Endothelial cell of umbilical vein (primary cell): ENCODE measurements around the gene BCL10. TPM values are rescaled to one million over a fixed set of nuclear protein-coding genes. Genes with fewer than 3 reads are reported as not detected.

Source experiments
- BruUV-seq: library from RNA; stranded (reverse); fragments of 400-500 nt; replicated peaks from 2 replicates; lab custom pipeline; 2021; lab: Mats Ljungman, UMichigan
- CTCF ChIA-PET: fragments of 300-600, 350-600 bp; sonication (Branson Sonifier 250); formaldehyde crosslinking; loops from one replicate; lab custom pipeline; 2021; ENCODE audit warnings: antibody characterized with exemption, inconsistent platforms; lab: Charles Lee
- POLR2A ChIA-PET: fragments of 300-600, 350-600 bp; sonication (Branson Sonifier 250); formaldehyde crosslinking; loops from one replicate; lab custom pipeline; 2021; ENCODE audit warnings: antibody characterized with exemption, inconsistent platforms; lab: Charles Lee
- DNase-seq: peaks from one replicate; pipeline ENCODE4 v3.0.0-alpha.2; 2011; ENCODE audit warnings: low read depth, low spot score
- FAIRE-seq: peaks from 2 replicates; lab custom pipeline; 2011; peaks lifted over from hg19 to GRCh38; lab: Jason Lieb, UNC
- H2AFZ ChIP-seq: 2 replicates; pipeline ENCODE4 v1.6.0; 2012; ENCODE audit warnings: low read depth, low read length, control low read depth, inconsistent platforms
- H3K27ac ChIP-seq: 2 replicates; pipeline ENCODE4 v1.5.1; 2011; ENCODE audit warnings: low read depth, mild to moderate bottlenecking, control low read depth, low read length, moderate library complexity; ENCODE audit not compliant: insufficient read depth
- H3K27me3 ChIP-seq, 2 experiments: 2 replicates each; pipeline versions ENCODE4 v1.6.0 to v1.6.1; 2011; ENCODE audit warnings: low read length in 2 of 2, mixed read lengths in 1 of 2; ENCODE audit not compliant: control insufficient read depth in 2 of 2, insufficient read depth in 2 of 2
- H3K36me3 ChIP-seq, 2 experiments: 2 replicates in 1 of 2; 3 replicates in 1 of 2; pipeline ENCODE4 v1.5.1; 2011; ENCODE audit warnings: low read length in 2 of 2, mild to moderate bottlenecking in 1 of 2, moderate library complexity in 1 of 2; ENCODE audit not compliant: control insufficient read depth in 2 of 2, insufficient read depth in 2 of 2; ENCODE audit errors: extremely low read depth in 1 of 2
- H3K4me1 ChIP-seq: 3 replicates; pipeline ENCODE4 v1.5.1; 2011; ENCODE audit warnings: mild to moderate bottlenecking, low read length; ENCODE audit not compliant: control insufficient read depth, insufficient read depth; ENCODE audit errors: extremely low read depth
- H3K4me2 ChIP-seq: 2 replicates; pipeline ENCODE4 v1.6.1; 2011; ENCODE audit warnings: low read length, control low read depth, mixed read lengths; ENCODE audit not compliant: insufficient read depth
- H3K4me3 ChIP-seq, 3 experiments: fragments of 200-600 bp in 1 of 3; sonication (generic), shearing (Covaris generic) in 1 of 3; replicated peaks in 1 of 3; 2 replicates each; pipeline ENCODE4 v1.5.1; 2011 to 2016; ENCODE audit warnings: control low read depth in 3 of 3, low read length in 3 of 3, mild to moderate bottlenecking in 2 of 3, inconsistent platforms in 1 of 3, low read depth in 1 of 3, moderate library complexity in 1 of 3; ENCODE audit not compliant: insufficient read depth in 1 of 3
- H3K79me2 ChIP-seq: 2 replicates; pipeline ENCODE4 v1.6.0; 2012; ENCODE audit warnings: low read length, inconsistent platforms; ENCODE audit not compliant: control insufficient read depth, insufficient read depth
- H3K9ac ChIP-seq: replicated peaks from 2 replicates; pipeline ENCODE3; 2011; ENCODE audit warnings: low read length, control low read depth; ENCODE audit not compliant: insufficient read depth; ENCODE audit errors: extremely low read depth
- H3K9me1 ChIP-seq: replicated peaks from 3 replicates; pipeline ENCODE4 v1.6.0; 2011; ENCODE audit warnings: mild to moderate bottlenecking, low read length; ENCODE audit not compliant: control insufficient read depth, insufficient read depth; ENCODE audit errors: extremely low read depth
- H3K9me3 ChIP-seq: replicated peaks from 2 replicates; pipeline ENCODE4 v1.5.1; 2012; ENCODE audit warnings: low read length, inconsistent platforms; ENCODE audit not compliant: control insufficient read depth, insufficient read depth
- H4K20me1 ChIP-seq: replicated peaks from 2 replicates; pipeline ENCODE3; 2011; ENCODE audit warnings: mild to moderate bottlenecking, low read length; ENCODE audit not compliant: control insufficient read depth, insufficient read depth; ENCODE audit errors: extremely low read depth
- EZH2 ChIP-seq: IDR thresholded peaks from 2 replicates; pipeline ENCODE4 v1.6.1; 2012; ENCODE audit warnings: borderline replicate concordance, low read depth, mild to moderate bottlenecking, moderate library complexity, low read length, inconsistent platforms; ENCODE audit not compliant: severe bottlenecking
- FOS ChIP-seq: IDR thresholded peaks from 2 replicates; pipeline ENCODE4 v1.6.1; 2011; ENCODE audit warnings: mild to moderate bottlenecking, low read length, moderate library complexity, borderline replicate concordance; ENCODE audit not compliant: insufficient read depth
- GATA2 ChIP-seq: IDR thresholded peaks from 2 replicates; pipeline ENCODE4 v1.7.0; 2011; ENCODE audit warnings: low read depth, mild to moderate bottlenecking, moderate library complexity, mixed read lengths, low read length; ENCODE audit not compliant: insufficient read length, insufficient read depth
- JUN ChIP-seq: IDR thresholded peaks from 2 replicates; pipeline ENCODE4 v1.6.1; 2011; ENCODE audit warnings: borderline replicate concordance, low read depth; ENCODE audit not compliant: insufficient read length, insufficient read depth
- MYC ChIP-seq: IDR thresholded peaks from one replicate; pipeline ENCODE4 v1.6.1; 2011; ENCODE audit warnings: mild to moderate bottlenecking, low read depth, low read length
- POLR2A ChIP-seq: IDR thresholded peaks from 2 replicates; pipeline ENCODE4 v1.6.1; 2012; ENCODE audit warnings: low read depth, mild to moderate bottlenecking, control low read depth, low read length
- POLR2AphosphoS5 ChIP-seq: IDR thresholded peaks from 2 replicates; pipeline ENCODE4 v1.6.1; 2012; ENCODE audit warnings: low read depth, mild to moderate bottlenecking, control low read depth, low read length, moderate library complexity; ENCODE audit not compliant: insufficient read depth
- dilution Hi-C: fragments of 300-500 bp; cut with MboI; formaldehyde crosslinking; loops from one replicate; pipeline ENCODE4 v1.15.0; 2019; ENCODE audit warnings: low sequenced_read_pairs; ENCODE audit not compliant: extremely low pct_ligation_motif_present
- intact Hi-C: fragments of 100-400 bp; cut with micrococcal nuclease; formaldehyde crosslinking; loops from one replicate; pipeline ENCODE4 v1.10.0; 2022
- polyA plus RNA-seq, 4 experiments: library from polyadenylated mRNA; depleted of rRNA in 3 of 4; stranded (reverse) in 3 of 4; unstranded in 1 of 4; fragments of >200 nt; gene quantifications; 2 replicates each; pipeline versions ENCODE4 v1.2.1 to v1.2.3, GENCODE V29; 2011 to 2012; ENCODE audit warnings: missing spikeins in 1 of 4
- total RNA-seq: library from RNA; stranded (reverse); gene quantifications from 2 replicates; pipeline ENCODE4 v1.2.3, GENCODE V29; 2021
- TF ChIP-seq, protein P1 (sequence below), 2 donors: IDR thresholded peaks; 1 replicate in 1 of 2; 2 replicates in 1 of 2; pipeline ENCODE4 v1.5.1; 2011; ENCODE audit warnings: low read length in 2 of 2, mild to moderate bottlenecking in 2 of 2, moderate library complexity in 2 of 2, control low read depth in 1 of 2, inconsistent platforms in 1 of 2, low read depth in 1 of 2; ENCODE audit not compliant: insufficient read depth in 1 of 2; ENCODE audit errors: extremely low read depth in 1 of 2
- TF ChIP-seq, protein P2 (sequence below): IDR thresholded peaks from 2 replicates; pipeline ENCODE4 v1.6.1; 2011; ENCODE audit not compliant: insufficient read depth, insufficient read length

Gene BCL10
- total and polyA plus RNA-seq, 2 donors (not counting 3 experiments of a cell fraction or from before 2014, with no cell fraction given): 16.1 to 78.6 TPM

- Histone ChIP-seq H3K4me2 (peak overlapping the region; percentile 6), H3K27me3 (no peaks in the 10 kb centered on the region), H3K9ac (no peak overlapping the region), H4K20me1 (peaks cover 2% of the 10 kb centered on the region), H3K9me1 (no peaks in the 10 kb centered on the region), H3K4me1 (peaks cover 38% of the 10 kb centered on the region), H3K79me2 (peaks cover 65% of the 10 kb centered on the region), H2AFZ (no peak overlapping the region), H3K27ac (no peak overlapping the region), H3K4me3 (no peak overlapping the region), H3K9me3 (no peaks in the 10 kb centered on the region), H3K36me3 (peaks cover 18 to 47% of the 10 kb centered on the region in 2 experiments)
- CTCF ChIA-PET: interaction anchor here (0.8 to 1.3 kb wide), 4 partner anchors 9 to 424 kb away, joined by 3 to 5 read pairs (median 3); partner anchors contain the start of gene C1orf52
- no TSS peak for BruUV-seq
- no peak for DNase-seq
- intact Hi-C loops: no loop called here
- no peak for TF ChIP-seq FOS
- no peak for TF ChIP-seq POLR2A
- TF ChIP-seq, protein P1, sequence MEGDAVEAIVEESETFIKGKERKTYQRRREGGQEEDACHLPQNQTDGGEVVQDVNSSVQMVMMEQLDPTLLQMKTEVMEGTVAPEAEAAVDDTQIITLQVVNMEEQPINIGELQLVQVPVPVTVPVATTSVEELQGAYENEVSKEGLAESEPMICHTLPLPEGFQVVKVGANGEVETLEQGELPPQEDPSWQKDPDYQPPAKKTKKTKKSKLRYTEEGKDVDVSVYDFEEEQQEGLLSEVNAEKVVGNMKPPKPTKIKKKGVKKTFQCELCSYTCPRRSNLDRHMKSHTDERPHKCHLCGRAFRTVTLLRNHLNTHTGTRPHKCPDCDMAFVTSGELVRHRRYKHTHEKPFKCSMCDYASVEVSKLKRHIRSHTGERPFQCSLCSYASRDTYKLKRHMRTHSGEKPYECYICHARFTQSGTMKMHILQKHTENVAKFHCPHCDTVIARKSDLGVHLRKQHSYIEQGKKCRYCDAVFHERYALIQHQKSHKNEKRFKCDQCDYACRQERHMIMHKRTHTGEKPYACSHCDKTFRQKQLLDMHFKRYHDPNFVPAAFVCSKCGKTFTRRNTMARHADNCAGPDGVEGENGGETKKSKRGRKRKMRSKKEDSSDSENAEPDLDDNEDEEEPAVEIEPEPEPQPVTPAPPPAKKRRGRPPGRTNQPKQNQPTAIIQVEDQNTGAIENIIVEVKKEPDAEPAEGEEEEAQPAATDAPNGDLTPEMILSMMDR (IDR thresholded peaks at IDR 0.05; ENCODE audit: extremely low read depth in 1 of 2, insufficient read depth in 1 of 2, low read depth in 1 of 2, low read length in 2 of 2): no peak
- no peak for TF ChIP-seq POLR2AphosphoS5
- no peak for TF ChIP-seq MYC
- TF ChIP-seq, protein P2, sequence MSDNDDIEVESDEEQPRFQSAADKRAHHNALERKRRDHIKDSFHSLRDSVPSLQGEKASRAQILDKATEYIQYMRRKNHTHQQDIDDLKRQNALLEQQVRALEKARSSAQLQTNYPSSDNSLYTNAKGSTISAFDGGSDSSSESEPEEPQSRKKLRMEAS: no peak
- TF ChIP-seq EZH2: no peak
- TF ChIP-seq GATA2: no peak
- no peak for TF ChIP-seq JUN
- FAIRE-seq: no peak
- dilution Hi-C loops: no loop called here
- POLR2A ChIA-PET: no interaction called here
Observed at GRCh38 chr1:85268801-85269585, 7.4 kb downstream of the BCL10 start.
